ENCODE results near the gene SCGB1A1.

DNA sequence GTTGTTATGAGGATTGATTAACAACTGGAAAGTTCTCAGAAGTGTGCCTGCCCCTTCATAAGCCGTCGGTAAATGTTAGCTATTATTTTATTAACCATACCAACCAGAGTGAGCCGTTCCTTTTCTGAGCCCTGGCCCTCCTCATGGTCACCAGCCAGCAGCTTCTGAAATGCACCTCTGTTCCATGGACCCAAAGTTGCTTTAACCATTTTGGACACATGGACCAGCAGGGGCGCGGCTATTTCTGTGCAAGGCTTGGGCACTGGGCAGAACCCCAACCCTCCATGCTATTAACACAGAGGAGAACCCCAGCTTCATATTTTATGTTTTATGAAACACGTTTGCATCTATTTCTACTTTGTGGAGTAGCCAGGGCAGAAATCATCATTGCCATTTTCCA is 18.6 kb upstream of the SCGB1A1 start:
- TF ChIP-seq, protein P1, sequence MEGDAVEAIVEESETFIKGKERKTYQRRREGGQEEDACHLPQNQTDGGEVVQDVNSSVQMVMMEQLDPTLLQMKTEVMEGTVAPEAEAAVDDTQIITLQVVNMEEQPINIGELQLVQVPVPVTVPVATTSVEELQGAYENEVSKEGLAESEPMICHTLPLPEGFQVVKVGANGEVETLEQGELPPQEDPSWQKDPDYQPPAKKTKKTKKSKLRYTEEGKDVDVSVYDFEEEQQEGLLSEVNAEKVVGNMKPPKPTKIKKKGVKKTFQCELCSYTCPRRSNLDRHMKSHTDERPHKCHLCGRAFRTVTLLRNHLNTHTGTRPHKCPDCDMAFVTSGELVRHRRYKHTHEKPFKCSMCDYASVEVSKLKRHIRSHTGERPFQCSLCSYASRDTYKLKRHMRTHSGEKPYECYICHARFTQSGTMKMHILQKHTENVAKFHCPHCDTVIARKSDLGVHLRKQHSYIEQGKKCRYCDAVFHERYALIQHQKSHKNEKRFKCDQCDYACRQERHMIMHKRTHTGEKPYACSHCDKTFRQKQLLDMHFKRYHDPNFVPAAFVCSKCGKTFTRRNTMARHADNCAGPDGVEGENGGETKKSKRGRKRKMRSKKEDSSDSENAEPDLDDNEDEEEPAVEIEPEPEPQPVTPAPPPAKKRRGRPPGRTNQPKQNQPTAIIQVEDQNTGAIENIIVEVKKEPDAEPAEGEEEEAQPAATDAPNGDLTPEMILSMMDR (IDR thresholded peaks at IDR 0.05; ENCODE audit: low read depth, low read length) = no peak
- no peak for TF ChIP-seq POLR2A (IDR thresholded peaks at IDR 0.05; ENCODE audit: extremely low read depth, insufficient read length)
- TF ChIP-seq, protein P2, sequence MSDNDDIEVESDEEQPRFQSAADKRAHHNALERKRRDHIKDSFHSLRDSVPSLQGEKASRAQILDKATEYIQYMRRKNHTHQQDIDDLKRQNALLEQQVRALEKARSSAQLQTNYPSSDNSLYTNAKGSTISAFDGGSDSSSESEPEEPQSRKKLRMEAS (IDR thresholded peaks at IDR 0.05; ENCODE audit: low read depth, low read length) = no peak
- TF ChIP-seq MYC (IDR thresholded peaks at IDR 0.05; ENCODE audit: low read depth, low read length) = no peak
